Superior temporal gyrus (tissue), 1 donor: ENCODE results near the gene ABCB8.

Experiments
- DNase-seq: peaks from one replicate; pipeline ENCODE4 v3.0.0-alpha.2; 2016; ENCODE audit errors: extremely low spot score

ABCB8 gene

GRCh38 chr7:151071032-151071866 is 43.0 kb downstream of the ABCB8 start:
- DNase-seq, result no peak

- no peak for DNase-seq
These were observed 45.7 kb downstream of the ABCB8 start for GRCh38 chr7:151073990-151074389.

- no peak for DNase-seq
These were observed 46.8 kb downstream of the ABCB8 start for GRCh38 chr7:151074817-151075661.

- no peak for DNase-seq
These were observed 47.4 kb downstream of the ABCB8 start for GRCh38 chr7:151075662-151075971.

- DNase-seq, result no peak
These were observed 47.8 kb downstream of the ABCB8 start for GRCh38 chr7:151075978-151076426.

GRCh38 chr7:151076863-151077704 is 48.8 kb downstream of the ABCB8 start:
- DNase-seq, result no peak

- DNase-seq, result no peak
These were observed 49.5 kb downstream of the ABCB8 start for GRCh38 chr7:151077705-151078232.

GRCh38 chr7:151078233-151079040 is 50.2 kb downstream of the ABCB8 start:
- no peak for DNase-seq

- DNase-seq, result no peak
These were observed 51.1 kb downstream of the ABCB8 start for GRCh38 chr7:151079199-151079910.

- no peak for DNase-seq
These were observed 51.8 kb downstream of the ABCB8 start for GRCh38 chr7:151080067-151080521.

- DNase-seq, result peak; percentile 96
These were observed 52.4 kb downstream of the ABCB8 start, which contains the start of gene FASTK for GRCh38 chr7:151080522-151081169. Gene FASTK (minus strand): TSS chr7:151080809. CDS start chr7:151080766, 43 bp downstream.

GRCh38 chr7:151081170-151082101 is 53.2 kb downstream of the ABCB8 start:
- DNase-seq, result no peak

GRCh38 chr7:151082141-151083070 is 54.2 kb downstream of the ABCB8 start:
- no peak for DNase-seq

- DNase-seq, result peak; percentile 68
These were observed 55.0 kb downstream of the ABCB8 start, which contains the start of gene TMUB1 for GRCh38 chr7:151083071-151083823. Gene TMUB1 (minus strand): TSS chr7:151083493. CDS start chr7:151082563, 930 bp downstream.

- DNase-seq, result no peak
These were observed 55.5 kb downstream of the ABCB8 start for GRCh38 chr7:151083824-151084160.

- no peak for DNase-seq
These were observed 57.1 kb downstream of the ABCB8 start for GRCh38 chr7:151085329-151085690.
